WI38 (cell line): ENCODE data around the gene MBOAT2.
"Not testable (repeated sequence)": the region's sequence is repeated elsewhere in the genome, so short reads cannot be mapped to it uniquely, and the experiment has no call there.

Experiments used
- H3K4me3 ChIP-seq: 2 replicates; pipeline ENCODE4 v1.5.1; 2011; ENCODE audit warnings: low read depth, mild to moderate bottlenecking, control low read depth, low read length
- CTCF ChIP-seq: IDR thresholded peaks from 2 replicates; pipeline ENCODE4 v1.5.1; 2012; ENCODE audit warnings: low read depth, mild to moderate bottlenecking, control low read depth, low read length

The MBOAT2 gene

GRCh38 chr2:8915941-8916340, 87.5 kb downstream of the MBOAT2 start:
- no peak for TF ChIP-seq CTCF
- H3K4me3 ChIP-seq: no peak overlapping the region

GRCh38 chr2:8913767-8914166, 89.7 kb downstream of the MBOAT2 start:
- not testable (repeated sequence) for H3K4me3 ChIP-seq

GRCh38 chr2:8907764-8908288, 95.7 kb downstream of the MBOAT2 start:
- no peak overlapping the region for H3K4me3 ChIP-seq
- no peak for TF ChIP-seq CTCF

- H3K4me3 ChIP-seq: not testable (repeated sequence)
Measured at GRCh38 chr2:8903924-8904323, 99.6 kb downstream of the MBOAT2 start.

- not testable (repeated sequence) for H3K4me3 ChIP-seq
Measured at GRCh38 chr2:8902757-8903156, 100.7 kb downstream of the MBOAT2 start.

GRCh38 chr2:8897206-8897605, 106.3 kb downstream of the MBOAT2 start:
- not testable (repeated sequence) for H3K4me3 ChIP-seq

GRCh38 chr2:8896671-8897070, 106.8 kb downstream of the MBOAT2 start:
- not testable (repeated sequence) for H3K4me3 ChIP-seq

GRCh38 chr2:8895087-8895912, 108.2 kb downstream of the MBOAT2 start:
- H3K4me3 ChIP-seq: not testable (repeated sequence)

- H3K4me3 ChIP-seq: no peak overlapping the region
- TF ChIP-seq CTCF: no peak
Measured at GRCh38 chr2:8893978-8894820, 109.3 kb downstream of the MBOAT2 start.

- no peak overlapping the region for H3K4me3 ChIP-seq
- no peak for TF ChIP-seq CTCF
Measured at GRCh38 chr2:8893474-8893873, 110.0 kb downstream of the MBOAT2 start.
